Fibroblast of skin of right quadriceps (primary cell): ENCODE results near the gene OR2H2.

ENCODE experiments used
- DNase-seq: peaks from one replicate; pipeline ENCODE4 v3.0.0-alpha.2; 2013

Gene OR2H2

DNA sequence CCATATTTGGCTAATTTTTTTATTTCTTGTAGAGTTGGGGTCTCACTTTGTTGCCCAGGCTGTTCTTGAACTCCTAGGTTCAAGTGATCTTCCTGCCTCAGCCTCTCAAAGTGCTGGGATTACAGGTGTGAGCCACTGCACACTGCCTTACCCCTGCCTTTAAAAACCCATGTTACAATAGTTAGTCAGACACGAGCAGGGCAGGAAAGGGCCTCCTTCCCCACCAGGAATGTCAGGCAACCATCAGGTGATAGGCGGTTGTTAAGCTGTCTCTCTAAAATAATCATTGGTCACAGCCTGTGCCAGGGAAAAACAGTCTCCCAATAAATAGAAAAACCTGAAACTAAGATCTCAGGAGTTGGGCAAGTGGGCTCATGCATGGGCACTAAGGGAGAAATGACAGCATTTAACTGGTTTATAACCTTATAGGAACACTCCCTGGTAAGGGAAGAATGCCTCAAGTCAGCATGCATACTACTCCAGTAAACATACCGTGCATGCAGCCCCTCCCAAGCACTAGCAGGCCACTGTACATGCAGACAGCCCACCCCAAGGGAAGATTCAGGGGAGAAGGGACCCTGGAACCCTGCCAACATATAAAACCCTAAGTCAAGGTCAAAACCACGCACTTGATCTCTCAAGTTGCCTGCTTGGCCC is 8.4 kb downstream of the OR2H2 start:
- no peak for DNase-seq

GRCh38 chr6:29596381-29596900 is 11.5 kb downstream of the OR2H2 start:
- no peak for DNase-seq

- DNase-seq, result peak; percentile 36
Measured at GRCh38 chr6:29597184-29597583, 12.3 kb downstream of the OR2H2 start.

DNA sequence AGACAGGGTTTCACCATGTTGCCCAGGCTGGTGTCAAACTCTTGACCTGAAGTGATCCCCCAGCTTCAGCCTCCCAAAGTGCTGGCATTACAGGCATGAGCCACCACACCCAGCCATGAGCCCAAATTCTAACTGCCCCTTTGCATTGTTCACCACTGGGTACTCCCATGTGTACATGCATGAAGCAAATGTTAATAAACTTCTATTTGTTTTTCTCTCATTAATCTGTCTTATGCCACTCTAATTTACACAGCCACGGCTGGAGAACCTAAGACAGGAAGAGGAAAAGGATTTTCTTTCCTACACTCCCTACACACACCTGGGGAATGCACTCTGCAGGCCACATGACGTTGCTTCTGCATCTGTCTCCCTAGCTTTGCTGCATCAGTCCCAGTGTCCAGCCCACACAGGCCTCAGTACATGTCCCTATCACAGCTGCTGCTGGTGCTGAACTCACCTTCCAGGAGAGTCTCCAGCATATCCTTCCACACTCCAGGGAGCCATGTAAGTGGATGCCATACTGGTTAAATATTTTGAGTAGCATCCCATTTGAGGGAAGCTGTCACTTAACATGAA is 13.3 kb downstream of the OR2H2 start:
- no peak for DNase-seq

DNA sequence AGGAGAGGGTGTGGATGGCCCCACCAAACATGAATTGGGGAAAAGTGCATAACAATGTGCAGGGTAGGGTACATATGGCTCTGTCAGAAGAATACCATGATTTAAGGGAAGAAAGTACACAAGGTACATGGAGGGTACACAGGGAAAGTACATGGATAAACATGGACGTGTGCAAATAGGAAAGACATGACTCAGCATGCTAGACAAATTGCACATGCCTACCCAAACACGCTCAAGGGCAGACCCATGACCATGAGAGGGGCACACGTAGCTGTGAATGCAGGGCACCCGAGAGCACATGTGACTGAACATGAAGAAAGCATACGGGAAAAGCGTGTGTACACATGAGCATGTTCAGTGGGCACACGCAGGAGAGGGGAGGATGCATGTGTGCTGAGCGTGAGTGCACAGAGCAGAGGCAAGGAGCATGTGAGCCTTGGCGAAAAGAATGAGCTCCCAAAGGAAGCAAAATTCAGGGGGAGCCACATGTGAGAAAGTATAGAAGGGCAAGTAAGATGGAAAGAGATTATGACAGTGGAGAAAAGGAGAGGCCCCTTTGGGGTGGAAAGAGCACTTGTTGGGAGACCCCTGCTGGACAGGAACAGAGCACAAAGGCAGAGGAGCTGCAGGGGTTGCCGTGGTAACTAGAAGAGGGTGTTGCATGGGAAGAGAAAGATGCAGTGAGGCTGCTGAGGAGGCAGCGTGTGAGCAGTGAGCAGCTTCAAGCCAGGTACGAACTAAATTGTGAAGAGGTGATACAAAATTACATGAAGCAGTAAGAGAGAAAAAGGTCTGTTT is 17.8 kb downstream of the OR2H2 start:
- peak; percentile 18 for DNase-seq

DNA sequence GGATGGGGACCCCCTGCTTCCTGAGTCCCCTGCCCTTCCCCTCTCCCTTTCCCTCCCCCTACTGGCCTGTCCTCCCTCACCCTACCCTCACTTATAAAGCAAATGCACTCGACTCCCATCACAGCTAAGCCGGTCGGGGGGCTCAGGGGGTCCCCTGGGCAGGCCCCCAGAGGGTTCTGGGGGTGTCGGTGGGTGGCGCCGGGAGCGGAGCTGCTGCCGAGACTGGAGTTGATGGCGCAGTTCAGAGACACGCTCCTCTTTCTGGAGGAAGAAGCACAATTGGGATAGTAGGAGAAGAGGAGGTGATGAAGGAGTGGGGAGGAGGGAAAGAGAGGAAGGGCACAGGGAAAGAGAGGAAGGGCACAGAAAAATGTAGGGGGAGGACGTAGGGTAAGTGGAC is 18.5 kb downstream of the OR2H2 start:
- no peak for DNase-seq

DNA sequence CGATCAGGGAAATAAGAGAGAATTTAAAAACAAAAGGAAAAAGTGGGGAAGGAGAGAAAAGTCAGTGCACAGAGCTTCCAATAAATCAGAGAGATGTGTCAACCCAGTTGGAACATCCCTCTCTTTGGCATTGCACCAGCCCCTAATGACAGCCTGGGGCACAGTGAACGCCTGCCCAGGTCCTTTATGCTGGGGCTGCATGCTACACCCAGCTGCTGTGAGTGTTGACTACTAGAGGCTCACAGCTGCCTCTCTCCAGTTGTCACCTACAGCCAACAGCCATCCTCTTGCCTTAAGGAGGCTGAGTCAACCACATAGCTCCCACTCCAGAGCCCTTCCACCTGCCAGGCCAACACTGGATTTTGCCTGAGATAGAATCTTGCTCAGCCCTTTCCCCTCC is 19.0 kb downstream of the OR2H2 start:
- no peak for DNase-seq

DNA sequence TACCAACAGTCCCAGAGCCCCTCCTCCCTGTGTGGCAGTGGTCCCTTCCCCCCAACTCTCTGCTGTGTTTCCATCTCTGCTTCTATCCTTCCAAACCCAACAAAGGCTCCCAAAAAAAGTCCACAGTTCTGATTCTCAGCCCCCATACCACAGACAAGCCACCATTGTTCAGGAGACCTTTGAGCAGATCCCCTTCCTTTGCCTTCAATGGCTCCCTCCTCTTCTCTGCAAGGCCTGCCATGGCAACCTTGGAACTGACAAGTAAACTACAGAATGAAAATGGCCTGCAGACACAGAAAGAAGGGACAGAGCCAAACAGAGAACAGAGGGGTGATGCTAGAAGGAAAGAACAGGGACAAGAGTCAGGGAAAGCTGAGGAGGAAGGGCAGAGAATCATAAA is 23.2 kb downstream of the OR2H2 start:
- DNase-seq, result no peak

GRCh38 chr6:29610540-29610939 is 25.6 kb downstream of the OR2H2 start:
- DNase-seq, result no peak

GRCh38 chr6:29611426-29611825 is 26.5 kb downstream of the OR2H2 start:
- no peak for DNase-seq

GRCh38 chr6:29617782-29618554 is 33.0 kb downstream of the OR2H2 start:
- no peak for DNase-seq

DNA sequence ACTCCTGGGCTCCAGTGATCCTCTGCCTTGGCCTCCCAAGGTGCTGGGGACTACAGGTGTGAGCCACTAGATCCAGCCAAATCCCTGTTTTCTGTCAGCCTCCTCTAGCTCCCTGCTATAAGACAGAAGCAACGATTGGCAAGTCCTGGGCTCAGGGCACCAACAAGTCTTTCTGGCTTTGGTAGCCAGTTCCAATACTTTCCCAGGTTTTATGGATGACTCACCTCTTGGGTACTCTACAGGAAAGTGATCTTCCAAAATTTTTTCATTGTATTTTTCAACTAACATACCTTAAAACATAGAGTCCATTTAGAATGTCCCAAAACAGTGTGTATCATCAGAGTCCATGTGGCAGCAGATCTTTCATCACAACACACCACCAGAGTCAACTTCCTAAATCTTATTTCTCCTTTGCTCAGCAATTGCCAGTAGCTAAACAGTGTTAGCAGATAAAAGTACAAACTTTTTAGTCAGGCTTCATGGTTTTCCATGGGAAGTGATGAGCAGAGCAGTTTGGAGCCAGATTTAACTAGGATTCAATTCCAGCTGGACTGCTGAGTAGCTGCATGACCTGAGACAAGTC is 34.7 kb downstream of the OR2H2 start:
- DNase-seq, result no peak

- no peak for DNase-seq
Measured at GRCh38 chr6:29620630-29621029, 35.7 kb downstream of the OR2H2 start.

DNA sequence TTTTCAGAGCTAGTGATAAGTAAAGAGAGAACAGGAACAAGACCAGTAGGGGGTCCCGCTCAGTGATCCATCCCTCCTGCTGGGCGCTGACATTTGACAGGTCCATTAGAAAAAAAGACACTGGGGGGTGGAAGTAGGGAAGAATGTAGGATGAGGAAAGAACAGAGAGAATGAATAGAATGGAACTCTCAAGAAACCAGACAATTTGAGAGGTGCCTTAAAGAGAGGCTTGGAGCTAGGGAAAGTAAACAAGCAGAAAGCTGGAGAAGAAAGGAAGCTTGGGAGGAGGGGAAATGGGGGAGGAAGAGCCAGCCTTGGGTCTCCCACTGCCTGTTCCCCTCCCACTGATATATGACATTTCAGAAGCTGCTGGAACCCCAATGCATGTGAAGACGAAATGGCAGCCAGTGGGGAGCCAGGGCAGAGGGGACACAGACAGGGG is 39.6 kb downstream of the OR2H2 start:
- DNase-seq, result no peak

DNA sequence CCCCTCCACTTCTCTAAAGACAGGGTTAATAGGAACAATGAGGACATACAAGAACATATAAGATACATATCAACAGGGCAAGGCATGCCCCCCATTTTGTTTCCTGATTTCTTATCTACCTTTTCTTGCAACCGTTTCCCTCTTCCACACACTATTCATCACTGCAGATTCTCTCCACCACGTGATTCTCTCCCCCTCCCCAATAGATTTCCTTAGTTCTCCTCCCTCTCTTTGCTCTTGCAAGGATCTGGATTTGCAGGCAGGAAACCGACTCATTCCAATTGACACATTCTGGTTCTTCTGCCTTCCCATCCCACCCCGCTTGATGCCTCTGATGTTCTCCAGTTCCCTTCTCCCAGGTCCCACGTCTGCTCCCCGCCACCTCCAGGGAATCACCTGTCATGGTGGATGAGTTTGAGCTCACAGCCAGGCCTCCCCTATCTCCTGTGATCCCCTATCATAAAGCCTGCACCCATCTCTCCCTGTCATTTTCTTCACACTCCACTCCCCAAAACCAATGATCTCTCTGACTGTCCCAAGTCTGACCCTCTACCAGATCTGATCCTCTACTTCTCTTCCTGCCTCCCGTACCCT is 40.5 kb downstream of the OR2H2 start:
- no peak for DNase-seq

DNA sequence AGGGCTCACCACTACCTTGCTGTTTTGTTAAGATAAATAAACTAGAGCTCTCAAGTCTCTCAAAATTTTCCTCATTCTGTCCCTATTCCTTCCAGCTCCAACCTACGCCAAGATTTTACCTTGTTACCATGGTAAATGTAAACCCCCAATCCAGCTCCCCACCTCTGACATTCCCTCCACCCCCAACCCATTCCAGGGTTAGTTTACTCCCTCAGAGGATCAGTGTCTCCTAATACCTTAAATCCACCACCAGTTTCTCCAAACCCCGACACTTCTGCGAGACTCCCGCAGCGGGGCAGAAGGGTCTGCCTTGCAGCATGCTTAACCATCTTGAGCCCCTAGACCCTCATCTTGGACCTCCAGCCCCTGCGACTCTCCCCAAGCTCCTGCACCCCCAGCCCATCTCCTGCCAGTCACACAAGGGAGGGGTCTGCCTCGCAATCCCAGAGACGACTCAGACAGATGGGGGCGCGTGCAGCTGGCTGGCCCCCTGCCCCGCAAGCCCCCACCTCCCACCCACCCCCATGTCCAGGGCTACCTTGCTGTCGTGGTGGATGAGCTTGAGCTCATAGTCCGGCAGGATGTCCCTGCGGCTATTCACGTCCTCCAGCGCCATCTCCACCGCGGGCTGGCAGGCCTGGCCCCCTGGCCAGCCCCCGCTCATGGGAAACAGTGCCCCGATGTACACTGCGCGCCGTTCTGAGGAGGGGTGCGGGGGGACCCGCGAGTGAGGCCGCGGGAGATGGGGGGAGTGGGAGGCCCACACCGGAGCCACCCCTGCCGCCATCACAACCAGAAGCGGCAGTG is 42.2 kb downstream of the OR2H2 start:
- no peak for DNase-seq

DNA sequence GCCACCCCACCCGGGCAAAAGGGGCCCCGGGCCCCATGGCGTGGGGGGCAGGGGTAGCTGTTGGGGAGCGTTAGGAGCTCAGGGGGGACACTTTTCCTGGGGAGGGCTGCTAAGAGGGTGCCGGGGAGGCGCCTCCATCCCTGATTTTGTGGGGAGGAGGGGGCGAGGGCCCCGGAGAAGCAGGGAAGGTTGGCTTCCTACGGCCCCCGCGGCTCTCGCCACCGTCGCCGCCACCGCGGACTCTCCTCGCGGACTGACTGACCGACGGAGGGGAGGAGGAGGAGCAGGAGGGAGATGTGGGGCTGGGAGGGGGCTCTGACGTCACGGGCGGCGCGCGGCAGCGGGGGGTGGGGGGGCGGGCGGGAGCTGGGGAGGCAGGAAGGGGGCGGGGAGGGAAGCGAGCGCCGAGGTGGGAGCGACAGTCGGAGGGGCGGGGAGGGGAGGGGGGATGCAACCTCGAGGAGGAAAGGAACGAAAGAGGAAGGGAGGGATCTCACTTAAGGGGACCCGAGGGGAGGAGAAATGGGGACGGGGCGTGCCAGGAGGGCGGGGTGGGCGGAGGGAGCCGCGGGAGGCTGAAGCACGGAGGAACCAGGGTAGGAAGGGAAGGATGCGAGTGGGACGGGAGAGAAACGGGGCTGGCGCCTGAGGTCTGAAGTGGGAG is 43.0 kb downstream of the OR2H2 start:
- peak; percentile 91 for DNase-seq

DNA sequence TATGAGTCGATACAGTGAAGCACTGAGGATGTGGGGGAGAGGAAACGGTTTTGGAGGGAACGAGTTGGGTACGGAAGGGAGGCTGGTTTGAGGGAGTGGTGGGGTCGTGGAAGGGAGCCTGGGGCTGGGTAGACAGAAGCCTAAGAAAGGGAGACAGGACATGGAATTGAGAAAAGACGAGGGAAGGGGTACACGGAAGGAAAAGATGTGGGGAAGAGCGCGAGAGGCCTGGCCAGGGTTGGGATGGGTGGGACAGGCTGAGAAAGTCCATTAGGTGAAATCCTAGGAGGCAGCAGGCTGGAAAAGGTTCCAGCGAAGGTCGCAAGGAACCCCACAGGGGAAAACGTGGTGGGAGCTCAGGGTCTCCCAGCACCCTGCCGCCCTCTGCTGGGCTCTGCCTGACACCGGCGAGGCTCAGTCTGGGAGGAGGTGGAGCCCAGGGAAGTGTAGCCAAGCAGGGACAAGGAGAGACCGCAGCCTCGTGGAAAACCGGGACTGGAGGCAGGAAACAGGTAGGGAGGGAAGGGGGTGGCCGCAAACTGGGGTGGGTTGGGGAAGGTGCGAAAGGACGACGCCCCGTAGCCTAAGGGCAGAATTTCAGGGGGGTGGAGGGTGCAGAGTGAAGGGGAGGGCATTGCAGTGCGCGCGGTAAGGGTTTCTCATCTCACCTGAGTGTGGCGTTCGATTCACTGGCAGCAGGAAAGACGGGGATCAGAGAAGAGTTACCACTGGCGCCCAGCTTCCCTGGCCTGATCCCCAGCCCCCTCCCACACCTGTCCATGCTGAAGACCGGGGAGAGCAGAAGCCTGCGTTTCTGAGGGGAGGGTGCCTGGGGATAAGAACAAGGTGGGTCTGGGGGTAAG is 43.7 kb downstream of the OR2H2 start:
- DNase-seq, result peak; percentile 75

DNA sequence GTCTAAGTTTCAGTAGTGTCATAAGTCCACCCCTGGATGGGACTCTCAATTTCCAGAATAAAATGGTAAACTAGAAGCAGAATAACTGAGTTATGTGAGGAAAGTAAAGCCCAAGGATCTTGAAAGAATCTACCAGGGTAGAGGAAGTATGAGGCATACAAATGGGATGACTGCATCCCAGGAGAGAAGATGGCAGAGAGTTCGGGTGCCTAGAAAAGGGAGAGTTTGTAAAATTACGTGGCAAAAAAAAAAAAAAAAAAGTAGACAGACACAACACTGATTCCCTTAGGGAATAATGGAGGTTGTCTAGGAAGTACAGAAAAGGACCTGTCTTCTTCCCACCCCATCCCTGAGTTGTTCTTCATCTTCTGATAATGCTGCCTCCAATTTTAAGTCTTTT is 44.6 kb downstream of the OR2H2 start:
- no peak for DNase-seq

DNA sequence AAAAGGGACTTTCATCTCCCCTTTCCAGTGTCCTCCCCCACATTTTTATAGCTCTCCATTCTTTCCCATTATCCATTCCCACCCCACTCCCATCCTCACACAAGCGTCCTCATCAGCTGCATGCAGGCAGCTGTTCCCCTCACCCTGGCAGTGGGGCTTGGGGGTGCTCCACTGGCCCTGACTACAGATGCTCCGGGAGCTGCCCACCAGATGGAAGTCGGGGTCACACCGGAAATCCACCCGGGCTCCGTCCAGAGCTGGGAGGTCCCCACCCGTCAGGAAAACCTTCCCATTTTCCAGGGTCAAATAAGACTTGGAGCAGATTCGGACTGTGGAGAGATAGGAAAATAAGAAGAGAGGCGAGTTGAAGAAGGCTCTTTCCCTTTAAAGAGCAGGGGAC is 45.4 kb downstream of the OR2H2 start:
- no peak for DNase-seq
